ENCODE results near the gene SF3B2.

GRCh38 chr11:66083767-66084166, 31.6 kb downstream of the SF3B2 start:
- no peak for TF ChIP-seq EP300 (IDR thresholded peaks at IDR 0.05)
- TF ChIP-seq, protein P1, sequence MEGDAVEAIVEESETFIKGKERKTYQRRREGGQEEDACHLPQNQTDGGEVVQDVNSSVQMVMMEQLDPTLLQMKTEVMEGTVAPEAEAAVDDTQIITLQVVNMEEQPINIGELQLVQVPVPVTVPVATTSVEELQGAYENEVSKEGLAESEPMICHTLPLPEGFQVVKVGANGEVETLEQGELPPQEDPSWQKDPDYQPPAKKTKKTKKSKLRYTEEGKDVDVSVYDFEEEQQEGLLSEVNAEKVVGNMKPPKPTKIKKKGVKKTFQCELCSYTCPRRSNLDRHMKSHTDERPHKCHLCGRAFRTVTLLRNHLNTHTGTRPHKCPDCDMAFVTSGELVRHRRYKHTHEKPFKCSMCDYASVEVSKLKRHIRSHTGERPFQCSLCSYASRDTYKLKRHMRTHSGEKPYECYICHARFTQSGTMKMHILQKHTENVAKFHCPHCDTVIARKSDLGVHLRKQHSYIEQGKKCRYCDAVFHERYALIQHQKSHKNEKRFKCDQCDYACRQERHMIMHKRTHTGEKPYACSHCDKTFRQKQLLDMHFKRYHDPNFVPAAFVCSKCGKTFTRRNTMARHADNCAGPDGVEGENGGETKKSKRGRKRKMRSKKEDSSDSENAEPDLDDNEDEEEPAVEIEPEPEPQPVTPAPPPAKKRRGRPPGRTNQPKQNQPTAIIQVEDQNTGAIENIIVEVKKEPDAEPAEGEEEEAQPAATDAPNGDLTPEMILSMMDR (IDR thresholded peaks at IDR 0.05) = no peak

All from tibial nerve (tissue), 4 donors.